ENCODE data around the gene C9. TPM values are rescaled to one million over a fixed set of nuclear protein-coding genes. Genes with fewer than 3 reads are reported as not detected.

C9 gene
- total RNA-seq: 0.16 and 0.24 TPM in 2 replicates

GRCh38 chr5:39364367-39364766 lies at the start of gene C9:
Gene C9 (minus strand): TSS chr5:39364495. CDS start chr5:39364464, 31 bp downstream.

Other genes with a start within 250 kb of the C9 start
- gene FYB1, start 144.9 kb downstream of the C9 start, total RNA-seq: 0.12 and 0.32 TPM in 2 replicates
- 520 and 796 TPM in 2 replicates for gene DAB2, start 60.5 kb upstream of the C9 start, total RNA-seq